ENCODE results near the gene COX4I1.

The COX4I1 gene

GRCh38 chr16:85821390-85822135, 22.1 kb downstream of the COX4I1 start:
- Histone ChIP-seq H3K9me3 (no peaks in the 10 kb centered on the region), H3K4me1 (ENCODE audit: control insufficient read depth in 1 of 2, insufficient read depth in 1 of 2, low read depth in 1 of 2, low read length in 1 of 2) (no peaks in the 10 kb centered on the region), H3K27ac (no peak overlapping the region), H3K27me3 (peaks cover 80% of the 10 kb centered on the region), H3K36me3 (no peaks in the 10 kb centered on the region), H3K4me3 (ENCODE audit: low read depth in 1 of 2, low read length in 1 of 2) (no peak overlapping the region)
- TF ChIP-seq CTCF (IDR thresholded peaks at IDR 0.05): peak; percentile 82

- H3K4me1 ChIP-seq (ENCODE audit: control insufficient read depth in 1 of 2, insufficient read depth in 1 of 2, low read depth in 1 of 2, low read length in 1 of 2): no peaks in the 10 kb centered on the region
- peaks cover 86% of the 10 kb centered on the region for H3K27me3 ChIP-seq
- no peak for TF ChIP-seq CTCF (IDR thresholded peaks at IDR 0.05)
- no peaks in the 10 kb centered on the region for H3K36me3 ChIP-seq
- no peak overlapping the region for H3K4me3 ChIP-seq (ENCODE audit: low read depth in 1 of 2, low read length in 1 of 2)
- no peak overlapping the region for H3K27ac ChIP-seq
- no peaks in the 10 kb centered on the region for H3K9me3 ChIP-seq
Measured at GRCh38 chr16:85822145-85822544, 22.6 kb downstream of the COX4I1 start.

GRCh38 chr16:85823328-85823920, 23.9 kb downstream of the COX4I1 start:
- Histone ChIP-seq H3K27ac (no peak overlapping the region), H3K36me3 (no peaks in the 10 kb centered on the region), H3K9me3 (no peaks in the 10 kb centered on the region), H3K4me3 (ENCODE audit: low read depth in 1 of 2, low read length in 1 of 2) (no peak overlapping the region), H3K4me1 (ENCODE audit: control insufficient read depth in 1 of 2, insufficient read depth in 1 of 2, low read depth in 1 of 2, low read length in 1 of 2) (no peaks in the 10 kb centered on the region), H3K27me3 (peaks cover 88% of the 10 kb centered on the region)
- no peak for TF ChIP-seq CTCF (IDR thresholded peaks at IDR 0.05)

GRCh38 chr16:85824161-85825135, 25.0 kb downstream of the COX4I1 start:
- Histone ChIP-seq H3K27ac (no peak overlapping the region), H3K27me3 (peaks cover 92% of the 10 kb centered on the region), H3K4me3 (ENCODE audit: low read depth in 1 of 2, low read length in 1 of 2) (no peak overlapping the region), H3K9me3 (no peaks in the 10 kb centered on the region), H3K4me1 (ENCODE audit: control insufficient read depth in 1 of 2, insufficient read depth in 1 of 2, low read depth in 1 of 2, low read length in 1 of 2) (peaks cover 2 to 4% of the 10 kb centered on the region in 2 experiments), H3K36me3 (no peaks in the 10 kb centered on the region)
- TF ChIP-seq CTCF (IDR thresholded peaks at IDR 0.05): no peak

- no peak overlapping the region for H3K27ac ChIP-seq
- no peaks in the 10 kb centered on the region for H3K36me3 ChIP-seq
- no peaks in the 10 kb centered on the region for H3K9me3 ChIP-seq
- TF ChIP-seq CTCF (IDR thresholded peaks at IDR 0.05): no peak
- H3K4me3 ChIP-seq (ENCODE audit: low read depth in 1 of 2, low read length in 1 of 2): no peak overlapping the region
- peaks cover 9 to 11% of the 10 kb centered on the region in 2 experiments for H3K4me1 ChIP-seq (ENCODE audit: control insufficient read depth in 1 of 2, insufficient read depth in 1 of 2, low read depth in 1 of 2, low read length in 1 of 2)
- H3K27me3 ChIP-seq: peaks cover 92% of the 10 kb centered on the region
Measured at GRCh38 chr16:85825326-85825725, 25.8 kb downstream of the COX4I1 start.

All from neutrophil (primary cell).